WERI-Rb-1 (cell line): ENCODE results near the gene CSTF3.

Experiments used
- DNase-seq: peaks from one replicate; pipeline ENCODE4 v3.0.0-alpha.2; 2020
- H3K27ac ChIP-seq: fragments of 250-450 bp; sonication (Bioruptor Pico); 2 replicates; pipeline ENCODE4 v1.5.1; 2020; ENCODE audit warnings: mild to moderate bottlenecking, moderate library complexity
- H3K27me3 ChIP-seq: fragments of 250-450 bp; sonication (Bioruptor Pico); 2 replicates; pipeline ENCODE4 v1.5.1; 2021; ENCODE audit warnings: mild to moderate bottlenecking, low read depth, moderate library complexity; ENCODE audit not compliant: insufficient read depth, severe bottlenecking
- H3K36me3 ChIP-seq: fragments of 250-450 bp; sonication (Bioruptor Pico); 2 replicates; pipeline ENCODE4 v1.5.1; 2020; ENCODE audit warnings: mild to moderate bottlenecking, moderate library complexity
- H3K4me3 ChIP-seq: 2 replicates; pipeline ENCODE4 v1.5.1; 2011; ENCODE audit warnings: low read depth, mild to moderate bottlenecking, control low read depth, low read length
- H3K9me3 ChIP-seq: fragments of 250-450 bp; sonication (Bioruptor Pico); 2 replicates; pipeline ENCODE4 v1.5.1; 2021; ENCODE audit warnings: mild to moderate bottlenecking, moderate library complexity; ENCODE audit not compliant: severe bottlenecking
- TF ChIP-seq, protein P1 (sequence below): IDR thresholded peaks from 2 replicates; pipeline ENCODE4 v1.5.1; 2011; ENCODE audit warnings: low read depth, mild to moderate bottlenecking, control low read depth, inconsistent platforms, low read length

Gene CSTF3

DNA sequence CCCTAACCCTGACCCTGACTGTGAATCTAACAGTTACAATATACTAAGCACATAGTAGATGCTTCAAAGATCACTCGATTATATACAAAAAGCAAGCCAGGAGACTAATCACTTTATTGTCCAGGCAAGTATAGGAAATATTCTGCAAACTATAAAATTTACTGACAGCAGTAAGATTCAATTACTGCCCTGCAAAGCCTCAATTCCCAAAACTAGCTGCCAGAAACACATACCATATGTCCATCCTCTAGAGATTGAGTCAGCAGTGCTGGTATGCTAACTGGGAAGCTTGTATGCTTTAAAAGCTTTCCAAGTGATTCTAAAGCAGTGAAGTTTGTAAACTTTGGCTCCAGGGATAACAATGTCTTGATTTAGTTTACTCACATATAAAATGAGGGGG is 26.1 kb downstream of the CSTF3 start:
- no peaks in the 10 kb centered on the region for H3K9me3 ChIP-seq
- H3K27ac ChIP-seq: no peak overlapping the region
- H3K4me3 ChIP-seq: no peak overlapping the region
- TF ChIP-seq, protein P1, sequence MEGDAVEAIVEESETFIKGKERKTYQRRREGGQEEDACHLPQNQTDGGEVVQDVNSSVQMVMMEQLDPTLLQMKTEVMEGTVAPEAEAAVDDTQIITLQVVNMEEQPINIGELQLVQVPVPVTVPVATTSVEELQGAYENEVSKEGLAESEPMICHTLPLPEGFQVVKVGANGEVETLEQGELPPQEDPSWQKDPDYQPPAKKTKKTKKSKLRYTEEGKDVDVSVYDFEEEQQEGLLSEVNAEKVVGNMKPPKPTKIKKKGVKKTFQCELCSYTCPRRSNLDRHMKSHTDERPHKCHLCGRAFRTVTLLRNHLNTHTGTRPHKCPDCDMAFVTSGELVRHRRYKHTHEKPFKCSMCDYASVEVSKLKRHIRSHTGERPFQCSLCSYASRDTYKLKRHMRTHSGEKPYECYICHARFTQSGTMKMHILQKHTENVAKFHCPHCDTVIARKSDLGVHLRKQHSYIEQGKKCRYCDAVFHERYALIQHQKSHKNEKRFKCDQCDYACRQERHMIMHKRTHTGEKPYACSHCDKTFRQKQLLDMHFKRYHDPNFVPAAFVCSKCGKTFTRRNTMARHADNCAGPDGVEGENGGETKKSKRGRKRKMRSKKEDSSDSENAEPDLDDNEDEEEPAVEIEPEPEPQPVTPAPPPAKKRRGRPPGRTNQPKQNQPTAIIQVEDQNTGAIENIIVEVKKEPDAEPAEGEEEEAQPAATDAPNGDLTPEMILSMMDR: no peak
- DNase-seq: no peak
- no peaks in the 10 kb centered on the region for H3K27me3 ChIP-seq
- peaks cover 23% of the 10 kb centered on the region for H3K36me3 ChIP-seq

DNA sequence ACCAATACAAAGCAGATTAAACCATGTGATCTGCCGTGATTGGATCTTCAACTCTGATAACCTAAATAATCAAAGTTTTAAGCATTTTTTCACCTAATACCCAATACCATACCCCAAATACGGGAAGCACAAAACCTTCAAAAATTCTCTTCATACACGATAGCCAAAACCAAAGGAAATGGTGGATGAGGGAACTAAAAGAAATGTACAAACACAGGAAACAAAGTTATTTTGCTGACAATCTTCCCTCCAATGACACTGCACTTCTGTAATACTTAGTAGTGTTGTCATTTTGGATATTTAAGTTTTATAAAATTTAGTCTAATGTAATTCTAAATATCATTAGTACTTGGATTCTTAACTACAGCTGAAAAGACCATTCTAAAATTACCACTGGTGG is 27.0 kb downstream of the CSTF3 start:
- Histone ChIP-seq H3K27ac (no peak overlapping the region), H3K9me3 (no peaks in the 10 kb centered on the region), H3K36me3 (peaks cover 16% of the 10 kb centered on the region), H3K4me3 (no peak overlapping the region), H3K27me3 (no peaks in the 10 kb centered on the region)
- TF ChIP-seq, protein P1: no peak
- no peak for DNase-seq

DNA sequence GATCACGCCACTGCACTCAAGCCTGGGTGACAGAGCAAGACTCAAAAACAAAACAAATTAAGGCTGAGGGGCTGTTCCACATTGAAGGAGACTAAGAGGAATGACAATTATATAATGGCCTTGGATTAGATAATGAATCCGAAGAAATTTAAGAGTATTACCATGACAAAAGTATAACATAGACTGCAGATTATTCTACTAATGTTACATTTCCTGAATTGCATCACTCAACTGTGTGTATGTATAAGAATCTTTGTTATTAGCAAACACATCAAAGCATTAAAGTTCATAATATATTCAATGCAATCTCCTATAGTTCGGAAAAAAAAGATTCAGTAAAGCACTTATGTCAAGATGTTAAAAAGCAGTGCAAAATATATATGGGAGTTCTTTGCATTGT is 27.5 kb downstream of the CSTF3 start:
- Histone ChIP-seq H3K27me3 (no peaks in the 10 kb centered on the region), H3K4me3 (no peak overlapping the region), H3K36me3 (peaks cover 11% of the 10 kb centered on the region), H3K27ac (no peak overlapping the region), H3K9me3 (no peaks in the 10 kb centered on the region)
- DNase-seq: no peak
- TF ChIP-seq, protein P1: no peak

GRCh38 chr11:33132510-33132909 is 28.8 kb downstream of the CSTF3 start:
- H3K27ac ChIP-seq: no peak overlapping the region
- peaks cover 3% of the 10 kb centered on the region for H3K36me3 ChIP-seq
- H3K4me3 ChIP-seq: no peak overlapping the region
- DNase-seq: no peak
- H3K9me3 ChIP-seq: no peaks in the 10 kb centered on the region
- H3K27me3 ChIP-seq: no peaks in the 10 kb centered on the region
- TF ChIP-seq, protein P1: no peak

GRCh38 chr11:33128739-33129138 is 32.5 kb downstream of the CSTF3 start:
- no peak for DNase-seq
- TF ChIP-seq, protein P1: no peak
- H3K27me3 ChIP-seq: no peaks in the 10 kb centered on the region
- H3K4me3 ChIP-seq: no peak overlapping the region
- no peaks in the 10 kb centered on the region for H3K36me3 ChIP-seq
- no peak overlapping the region for H3K27ac ChIP-seq
- H3K9me3 ChIP-seq: no peaks in the 10 kb centered on the region

GRCh38 chr11:33125611-33126010 is 35.7 kb downstream of the CSTF3 start:
- DNase-seq: no peak
- H3K27me3 ChIP-seq: no peaks in the 10 kb centered on the region
- H3K27ac ChIP-seq: no peak overlapping the region
- H3K9me3 ChIP-seq: no peaks in the 10 kb centered on the region
- TF ChIP-seq, protein P1: no peak
- no peaks in the 10 kb centered on the region for H3K36me3 ChIP-seq
- H3K4me3 ChIP-seq: no peak overlapping the region
